GM18907 (cell line): ENCODE measurements around the gene RBM10.

Source experiments
- ATAC-seq: cut with Tn5 transposase; IDR thresholded peaks from one replicate; pipeline ENCODE4 v1.9.1; 2021; ENCODE audit warnings: mild to moderate bottlenecking, moderate library complexity; ENCODE audit not compliant: unreplicated experiment

Gene RBM10

DNA sequence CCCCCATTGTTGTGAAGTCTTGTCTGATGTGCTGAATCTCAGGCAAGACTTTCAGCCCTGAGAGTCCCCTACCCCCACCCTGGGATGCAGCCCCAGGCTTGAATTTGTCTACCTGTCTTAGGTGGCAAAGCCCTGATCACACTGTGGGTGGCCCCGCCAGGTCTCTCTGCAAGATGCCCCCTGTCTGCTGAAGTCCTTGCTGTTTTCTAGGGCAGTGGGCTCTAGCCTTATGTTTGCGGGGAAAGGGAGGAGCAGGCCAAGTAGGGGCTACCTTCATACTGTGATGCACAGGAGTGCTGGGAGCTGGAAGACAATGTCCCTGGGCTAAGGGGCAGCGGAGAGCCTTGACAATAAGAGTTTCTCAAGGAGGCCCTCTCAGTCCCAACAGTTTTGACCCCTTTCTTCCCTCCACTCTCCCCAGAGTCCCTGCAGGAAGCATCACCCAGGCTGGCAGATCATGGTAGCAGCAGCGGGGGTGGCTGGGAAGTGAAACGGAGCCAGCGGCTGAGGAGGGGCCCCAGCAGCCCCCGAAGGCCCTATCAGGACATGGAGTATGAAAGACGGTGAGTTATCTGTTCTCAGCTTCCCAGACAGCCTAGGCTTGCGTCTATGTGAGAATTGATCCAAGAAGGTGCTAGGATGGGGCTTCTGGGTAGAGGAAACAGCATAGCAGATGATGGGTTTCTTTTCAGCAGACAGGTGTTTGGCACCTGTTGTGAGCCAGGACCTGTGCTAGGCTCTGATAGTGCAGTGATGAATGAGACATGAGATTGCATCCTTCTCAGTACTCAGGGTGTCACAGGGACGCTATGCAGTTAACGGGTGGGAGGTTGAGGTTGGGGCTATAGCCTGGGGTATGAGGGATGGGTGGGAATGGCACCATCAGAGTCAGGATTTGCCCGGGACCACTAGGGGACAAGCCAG lies 2.2 kb downstream of the RBM10 start:
- ATAC-seq, result no peak

DNA sequence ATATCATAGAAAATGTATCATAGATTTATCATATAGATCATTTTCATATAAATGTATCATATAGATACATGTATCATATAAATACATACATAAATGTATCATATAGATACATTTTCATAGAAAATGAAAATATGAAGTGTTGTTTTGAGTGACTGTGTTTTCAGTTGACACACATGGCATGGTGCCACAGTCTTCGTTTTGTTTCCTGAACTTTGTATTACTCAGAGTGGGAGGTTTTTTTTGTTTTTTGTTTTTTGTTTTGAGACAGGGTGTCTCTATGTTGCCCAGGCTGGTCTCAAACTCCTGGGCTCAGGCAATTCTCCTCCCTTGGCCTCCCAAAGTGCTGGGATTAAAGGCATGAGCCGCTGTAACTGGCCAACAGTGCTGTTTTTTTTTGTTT lies 3.9 kb downstream of the RBM10 start:
- no peak for ATAC-seq

DNA sequence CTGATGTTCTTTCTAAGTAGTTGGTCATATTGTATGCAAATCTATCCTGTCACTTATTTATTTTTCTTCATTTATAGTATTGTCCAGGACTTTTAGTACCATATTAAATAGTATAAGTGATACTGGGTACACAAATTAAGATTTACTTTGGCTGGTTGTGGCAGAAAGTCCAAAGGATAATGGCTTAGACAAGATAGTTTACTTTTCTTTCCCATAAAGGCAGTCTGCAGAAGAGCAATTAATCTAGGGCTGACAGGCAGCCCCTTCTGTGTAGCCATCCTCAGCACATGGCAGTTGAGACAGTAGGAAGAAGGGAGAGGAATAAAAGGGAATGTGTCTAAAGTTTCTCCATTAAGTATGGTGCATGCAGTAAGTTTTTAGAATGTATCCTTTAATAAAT lies 6.4 kb downstream of the RBM10 start:
- ATAC-seq, result no peak

DNA sequence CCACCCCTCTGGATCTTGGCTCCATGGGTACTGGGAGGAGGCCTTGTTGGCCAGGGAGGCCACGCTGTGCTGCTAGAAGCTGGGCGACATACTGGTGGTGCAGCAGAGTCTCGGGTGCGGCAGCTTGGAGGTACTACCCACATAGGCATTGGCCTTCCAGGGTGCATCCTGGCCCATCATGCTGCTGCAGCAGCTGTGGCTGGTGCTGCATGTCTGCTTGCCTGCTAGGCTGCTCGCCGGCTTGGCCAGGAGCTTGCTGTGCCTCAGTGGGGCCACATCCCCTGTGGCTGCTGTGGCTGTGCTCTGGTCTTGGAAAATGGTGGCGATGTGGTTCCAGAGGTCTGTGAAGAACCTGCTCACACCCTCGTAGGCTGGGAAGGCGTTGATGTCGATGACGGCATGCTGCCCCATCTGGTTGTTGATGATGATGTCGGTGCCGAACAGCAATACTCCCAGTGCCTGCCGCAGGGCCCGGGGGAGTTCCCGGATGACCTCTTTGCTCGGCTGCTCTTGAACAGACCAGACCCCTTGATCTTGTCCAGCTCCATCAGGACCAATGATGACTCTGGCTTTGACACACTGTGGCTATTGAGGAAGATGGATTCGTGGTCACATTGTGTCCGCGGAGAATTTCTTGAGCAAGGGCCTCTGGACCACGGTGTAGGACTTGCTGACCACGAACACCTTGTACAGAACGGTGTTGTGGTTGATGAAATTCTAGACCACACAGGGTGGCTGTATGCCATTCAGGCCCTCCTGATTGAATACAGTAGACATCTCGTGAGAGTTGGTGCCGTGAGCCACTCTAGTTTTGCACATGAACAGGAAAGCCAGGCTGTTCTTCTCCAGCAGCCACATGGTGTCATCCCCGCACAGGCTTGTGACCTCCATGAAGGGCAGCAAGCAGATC lies 11.8 kb downstream of the RBM10 start:
- ATAC-seq, result no peak

DNA sequence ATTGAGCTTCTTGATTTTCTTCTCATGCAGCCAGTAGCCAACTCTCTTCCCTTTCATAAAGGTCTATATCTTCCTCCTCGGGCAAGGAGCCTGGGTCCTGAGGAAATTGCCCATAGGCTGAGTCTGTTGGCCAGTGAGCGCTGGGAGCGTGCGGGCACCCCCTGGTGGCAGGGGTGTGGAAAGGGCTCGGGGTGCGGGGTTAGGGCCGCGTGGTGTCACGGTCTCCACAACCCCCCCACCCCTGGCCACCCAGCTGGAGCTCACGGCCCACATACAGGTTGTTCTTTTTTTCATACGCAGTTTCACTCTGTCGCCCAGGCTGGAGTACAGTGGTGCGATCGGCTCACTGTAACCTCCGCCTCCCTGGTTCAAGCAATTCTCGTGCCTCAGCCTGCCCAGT lies 13.1 kb downstream of the RBM10 start:
- no peak for ATAC-seq

DNA sequence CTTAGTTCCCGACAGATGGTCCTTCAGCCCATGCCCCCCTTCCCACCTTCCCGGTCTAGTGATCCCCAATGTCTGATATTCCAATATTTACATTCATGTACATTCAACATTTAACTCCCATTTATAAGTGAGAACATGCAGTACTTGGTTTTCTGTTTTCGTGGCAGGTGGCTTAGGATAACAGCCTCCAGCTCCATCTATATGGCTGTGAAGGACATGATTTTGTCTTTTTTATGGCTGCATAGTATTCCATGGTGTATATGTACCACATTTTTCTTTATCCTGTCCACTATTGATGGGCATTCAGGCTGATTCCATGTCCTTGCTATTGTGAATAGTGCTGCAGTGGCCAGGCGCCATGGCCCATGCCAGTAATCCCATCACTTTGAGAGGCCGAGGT lies 13.8 kb downstream of the RBM10 start:
- ATAC-seq, result no peak

DNA sequence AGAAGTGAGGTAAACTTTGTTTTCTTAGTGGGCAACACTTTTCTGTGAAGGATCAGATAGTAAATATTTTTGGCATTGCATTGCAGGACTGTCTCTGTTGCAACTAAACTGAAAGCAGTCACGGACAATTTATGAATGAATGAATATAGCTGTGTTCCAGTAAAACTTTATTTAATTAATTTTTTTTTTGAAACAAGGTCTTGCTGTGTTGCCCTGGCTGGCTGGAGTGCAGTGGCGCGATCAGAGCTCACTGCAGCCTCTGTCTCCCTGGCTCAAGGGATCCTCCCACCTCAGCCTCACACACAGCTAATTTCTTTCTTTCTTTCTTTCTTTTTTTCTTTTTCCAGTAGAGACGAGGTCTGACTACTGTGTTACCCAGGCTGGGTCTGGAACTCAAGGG lies 15.8 kb downstream of the RBM10 start:
- no peak for ATAC-seq

DNA sequence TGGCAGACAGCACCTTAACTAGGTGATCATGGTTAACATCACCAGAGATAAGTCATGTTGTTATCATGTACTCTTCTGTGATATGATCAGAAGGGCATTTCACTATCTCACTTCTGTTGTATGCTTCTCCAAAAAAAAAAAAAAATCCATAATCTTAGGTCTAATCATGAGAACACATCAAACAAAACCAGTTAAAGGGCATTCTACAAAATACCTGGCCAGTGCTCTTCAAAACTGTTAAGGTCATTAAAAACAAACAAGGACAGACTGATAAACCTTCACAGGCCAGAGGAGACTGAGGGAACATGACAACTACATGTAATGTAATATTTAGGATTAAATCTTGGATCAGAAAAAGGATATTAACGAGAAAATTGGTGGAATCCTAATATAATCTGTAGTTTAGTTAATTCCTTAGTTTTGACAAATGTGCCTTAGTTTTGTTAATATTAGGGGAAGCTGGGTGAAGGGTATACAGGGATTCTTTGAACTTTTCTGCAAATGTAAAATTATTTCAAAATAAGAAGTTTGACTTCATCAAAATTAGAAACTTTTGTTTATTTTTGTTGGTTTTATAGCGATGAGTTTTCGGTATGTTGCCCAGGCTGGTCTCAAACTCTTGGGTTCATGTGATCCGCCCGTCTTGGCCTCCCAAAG lies 18.0 kb downstream of the RBM10 start:
- ATAC-seq, result no peak

DNA sequence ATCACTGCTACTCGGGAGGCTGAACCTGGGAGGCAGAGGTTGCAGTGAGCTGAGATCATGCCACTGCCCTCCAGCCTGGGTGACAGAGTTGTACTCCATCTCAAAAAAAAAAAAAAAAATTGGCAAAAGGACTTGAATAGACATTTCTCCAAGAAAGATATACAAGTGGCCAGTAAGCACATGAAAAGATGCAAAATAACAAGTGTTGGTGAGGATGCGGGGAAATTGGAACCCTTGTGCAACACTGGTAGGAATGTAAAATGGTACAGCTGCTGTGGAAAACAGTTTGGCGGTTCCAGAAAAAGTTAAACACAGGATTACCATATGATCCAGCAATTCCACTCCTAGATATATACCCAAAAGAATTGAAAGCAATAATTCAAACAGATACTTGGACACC lies 19.4 kb downstream of the RBM10 start:
- ATAC-seq, result no peak

DNA sequence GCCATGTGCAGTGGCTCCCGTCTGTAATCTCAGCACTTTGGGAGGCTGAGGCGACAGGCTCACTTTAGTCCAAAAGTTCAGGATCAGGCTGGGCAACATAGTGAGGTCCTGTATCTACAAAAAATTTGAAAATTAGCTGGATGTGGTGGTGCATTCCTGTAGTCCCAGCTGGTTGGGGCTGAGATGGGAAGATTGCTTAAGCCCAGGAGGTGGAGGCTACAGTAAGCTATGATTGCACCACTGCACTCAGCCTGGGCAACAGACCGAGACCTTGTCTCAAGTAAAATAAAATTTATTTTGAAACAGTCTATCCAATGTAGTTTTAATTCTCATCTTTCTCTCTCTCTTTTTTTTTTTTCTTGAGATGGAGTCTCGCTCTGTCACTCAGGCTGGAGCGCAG lies 21.1 kb downstream of the RBM10 start:
- no peak for ATAC-seq

DNA sequence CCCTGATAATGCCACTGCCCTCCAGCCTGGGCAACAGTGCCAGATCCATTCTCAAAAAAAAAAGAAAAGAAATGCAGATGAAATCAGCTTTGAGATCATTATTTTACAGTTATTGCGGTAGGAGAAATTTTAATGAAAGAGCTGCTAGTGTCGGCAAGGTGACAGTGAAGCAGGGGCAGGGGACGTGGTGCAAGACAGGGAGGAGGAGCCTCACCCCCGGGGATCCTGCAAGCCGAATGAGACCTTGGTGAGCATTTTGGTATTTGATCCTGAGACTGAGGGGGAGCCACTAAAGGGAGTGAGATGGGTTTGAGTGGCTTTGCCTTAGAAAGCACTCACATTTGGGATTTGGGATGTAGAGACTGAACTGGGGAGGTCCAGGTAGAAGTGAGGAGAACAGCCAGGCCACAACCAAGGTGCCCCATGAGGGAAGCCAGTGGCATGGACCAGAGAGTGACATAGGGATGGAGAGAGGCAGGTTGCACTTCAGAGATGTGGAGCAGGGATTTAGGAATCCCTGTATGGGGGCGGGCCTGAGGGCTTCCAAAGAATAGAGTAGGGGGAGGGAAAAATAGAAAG lies 23.6 kb downstream of the RBM10 start:
- ATAC-seq, result no peak

DNA sequence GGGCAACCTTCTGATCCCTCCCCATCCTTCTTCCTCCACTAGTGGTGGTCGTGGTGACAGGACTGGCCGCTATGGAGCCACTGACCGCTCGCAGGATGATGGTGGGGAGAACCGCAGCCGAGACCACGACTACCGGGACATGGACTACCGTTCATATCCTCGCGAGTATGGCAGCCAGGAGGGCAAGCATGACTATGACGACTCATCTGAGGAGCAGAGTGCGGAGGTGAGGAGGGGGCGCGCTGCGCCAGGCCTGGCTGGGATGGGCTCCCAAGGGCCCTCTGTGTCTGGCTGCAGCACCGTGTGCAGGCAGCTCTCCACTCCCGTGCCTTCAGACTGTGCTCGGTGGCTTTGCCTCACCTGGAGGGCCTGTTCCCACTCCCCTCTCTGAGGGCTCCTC lies 24.3 kb downstream of the RBM10 start:
- ATAC-seq, result no peak

DNA sequence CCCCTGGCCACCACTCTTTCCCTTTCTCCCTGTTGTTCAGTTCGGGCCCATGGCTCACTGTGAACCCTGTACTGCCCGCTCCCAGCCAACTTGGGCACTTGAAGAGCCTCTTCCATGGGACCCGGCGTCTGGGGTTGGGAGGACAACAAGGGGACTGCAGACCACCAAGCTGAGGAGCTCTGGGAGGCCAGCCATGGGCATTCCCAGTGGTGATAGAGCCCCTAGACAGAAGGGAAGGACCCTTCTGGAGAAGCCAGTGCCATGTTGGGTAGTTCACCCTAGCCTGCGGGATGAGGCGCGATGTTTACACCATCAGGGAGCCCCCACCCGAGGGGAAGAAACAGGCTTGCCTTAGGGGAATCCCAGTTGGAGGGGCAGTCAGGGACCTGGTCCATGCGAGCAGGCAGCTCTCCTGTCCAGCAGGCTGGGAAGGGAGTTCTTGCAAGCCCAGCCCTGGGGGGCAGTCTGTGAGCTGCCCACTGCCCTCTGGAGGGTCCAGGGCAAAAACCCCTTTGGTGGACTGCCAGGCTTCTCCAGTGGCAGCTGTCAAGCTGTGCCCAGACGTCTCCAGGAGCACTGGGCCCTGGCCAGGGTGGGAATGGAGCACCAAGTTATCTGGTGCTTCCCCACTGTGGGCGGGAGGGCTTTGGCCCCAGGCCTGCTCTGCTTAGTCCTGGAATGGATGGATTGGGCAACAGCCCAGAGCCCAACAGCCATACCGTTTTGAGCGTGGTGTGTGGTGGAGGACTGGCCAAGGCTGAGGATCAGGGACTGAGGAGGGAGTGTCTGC lies 24.9 kb downstream of the RBM10 start:
- no peak for ATAC-seq

DNA sequence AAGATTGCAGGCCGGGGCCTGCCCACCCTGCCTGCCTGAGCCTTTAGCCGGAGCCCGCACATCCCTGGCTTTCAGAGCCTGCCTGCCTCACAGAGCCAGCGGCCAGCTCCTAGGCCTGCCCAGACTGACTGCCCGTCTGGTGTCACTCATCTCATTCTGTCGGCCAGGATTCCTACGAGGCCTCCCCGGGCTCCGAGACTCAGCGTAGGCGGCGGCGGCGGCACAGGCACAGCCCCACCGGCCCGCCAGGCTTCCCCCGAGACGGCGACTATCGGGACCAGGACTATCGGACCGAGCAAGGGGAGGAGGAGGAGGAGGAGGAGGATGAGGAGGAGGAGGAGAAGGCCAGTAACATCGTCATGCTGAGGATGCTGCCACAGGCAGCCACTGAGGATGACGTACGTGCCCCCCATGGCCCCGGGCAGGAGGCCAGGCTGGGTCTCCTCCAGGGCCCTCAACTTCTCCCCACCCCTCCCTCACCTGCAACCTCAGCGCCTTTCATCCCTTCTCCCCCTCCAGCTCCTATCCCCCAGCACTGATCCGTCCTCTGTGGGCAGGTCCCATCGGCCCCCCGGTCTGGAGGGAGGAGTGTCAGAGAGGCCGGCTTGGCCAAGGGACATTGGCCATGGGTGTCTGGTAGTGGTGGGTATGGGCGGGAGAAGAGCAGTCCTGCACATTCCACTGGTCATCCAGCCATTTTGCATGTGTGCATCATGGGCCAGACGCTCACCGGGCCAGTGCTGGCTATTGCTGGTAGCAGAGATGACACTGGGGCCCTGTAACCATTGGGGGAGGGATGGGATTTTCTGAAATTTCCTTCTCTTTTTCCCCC lies 26.1 kb downstream of the RBM10 start:
- ATAC-seq, result no peak

DNA sequence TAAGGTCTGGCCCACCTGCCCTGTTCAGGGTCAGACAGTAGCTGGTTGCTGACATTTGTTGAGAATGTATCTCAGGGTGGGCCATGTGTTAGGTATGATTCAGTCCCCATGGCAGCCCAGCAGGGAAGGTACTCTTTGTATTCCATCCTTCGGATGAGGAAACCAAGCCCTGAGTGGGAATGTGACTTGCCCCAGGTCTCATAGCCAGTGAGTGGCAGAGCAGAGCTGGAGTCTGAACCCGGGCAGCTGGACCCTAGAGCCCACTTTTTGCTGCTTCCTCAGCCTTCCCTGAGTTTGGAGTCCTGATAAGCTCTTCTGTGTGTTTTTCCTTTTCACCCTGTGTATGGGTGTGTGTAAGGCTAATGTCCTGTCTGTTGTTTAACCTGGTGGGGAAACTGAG lies 27.0 kb downstream of the RBM10 start:
- ATAC-seq, result no peak

DNA sequence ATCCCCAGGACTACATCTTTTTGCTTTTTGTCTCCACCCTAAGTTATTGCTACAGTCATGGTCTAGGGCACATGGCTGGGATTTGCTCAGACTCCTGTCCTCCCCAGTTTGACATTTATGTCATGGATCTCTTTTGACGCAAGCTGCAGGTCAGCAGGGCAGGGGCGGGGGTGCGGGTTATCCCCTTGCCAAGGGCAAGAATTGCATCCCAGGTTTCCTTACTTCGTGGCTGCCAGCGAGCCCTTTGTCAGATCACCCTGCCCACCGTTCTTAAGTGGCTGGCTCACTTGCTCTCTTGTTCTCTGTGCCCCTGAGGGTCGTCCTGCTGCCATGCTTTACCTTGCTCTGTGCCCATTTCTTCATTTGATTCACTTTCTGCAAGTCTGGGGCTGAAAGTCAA lies 27.5 kb downstream of the RBM10 start:
- ATAC-seq, result no peak

DNA sequence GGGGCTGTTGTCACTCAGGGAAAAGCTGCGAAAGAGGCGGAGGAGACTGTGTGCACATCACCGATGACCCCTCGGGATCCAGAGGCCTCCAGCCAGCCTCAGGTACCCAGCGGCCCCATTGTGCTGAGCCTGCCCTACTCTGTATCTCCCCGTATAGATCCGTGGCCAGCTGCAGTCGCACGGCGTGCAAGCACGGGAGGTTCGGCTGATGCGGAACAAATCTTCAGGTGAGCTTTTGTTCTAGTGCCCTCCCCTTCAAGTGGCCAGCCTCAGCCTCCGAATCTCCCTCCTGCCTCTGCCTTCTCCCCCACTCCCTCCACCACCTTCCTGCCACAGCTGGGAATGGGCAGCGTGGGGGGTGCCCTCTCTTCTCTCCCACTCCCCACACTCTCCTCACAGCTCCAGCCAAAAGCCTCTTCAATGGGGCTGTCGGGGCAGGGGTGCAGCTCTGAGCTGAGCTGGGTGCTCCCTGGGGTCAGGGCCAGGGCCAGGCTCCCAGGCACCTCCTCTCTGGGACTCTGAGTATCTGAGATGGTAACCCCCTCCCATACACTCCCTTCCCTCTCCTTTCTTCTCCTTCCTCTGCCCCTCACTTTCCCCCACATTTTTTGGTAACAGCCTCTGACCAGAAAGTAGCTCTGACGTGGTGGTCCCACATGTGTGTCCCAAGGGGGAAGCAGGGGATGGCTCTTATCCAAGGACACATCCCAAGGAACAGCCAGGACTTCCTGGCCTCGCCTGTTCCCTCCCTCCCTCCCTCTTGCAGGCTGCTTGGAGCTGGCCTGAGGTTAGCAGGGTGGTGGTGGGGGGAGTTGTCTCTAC lies 28.2 kb downstream of the RBM10 start:
- ATAC-seq, result no peak

DNA sequence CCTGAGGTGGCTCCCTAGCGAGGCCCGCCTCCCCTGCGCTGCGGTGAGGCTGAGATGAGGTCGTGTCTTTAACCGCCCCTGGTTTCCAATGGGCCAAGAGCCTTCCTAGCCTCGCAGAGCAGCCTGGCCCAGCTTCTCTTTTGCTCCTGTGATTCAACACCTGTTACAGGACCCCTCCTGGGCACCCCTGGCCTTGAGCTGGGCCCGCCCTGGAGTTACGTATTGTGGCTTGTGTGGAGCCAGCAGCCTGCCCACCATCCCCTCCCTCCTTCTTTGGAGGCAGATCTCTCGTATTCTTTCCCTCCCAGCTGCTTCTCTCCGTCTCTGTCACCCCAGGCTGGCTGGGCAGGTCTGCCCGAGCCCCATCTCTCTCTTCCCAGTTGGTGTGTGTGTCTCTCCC lies 29.4 kb downstream of the RBM10 start:
- ATAC-seq, result no peak
